H1 (cell line): ENCODE results near the gene KIF26A. TPM values are rescaled to one million over a fixed set of nuclear protein-coding genes. Genes with fewer than 3 reads are reported as not detected.

ENCODE experiments used
- CTCF ChIA-PET: fragments of 300-600 bp; sonication (Branson Sonifier 250); formaldehyde crosslinking; loops from one replicate; lab custom pipeline; 2021; ENCODE audit not compliant: partially characterized antibody; lab: Charles Lee
- POLR2A ChIA-PET: fragments of 300-600 bp; sonication (Branson Sonifier 250); formaldehyde crosslinking; loops from one replicate; lab custom pipeline; 2021; ENCODE audit warnings: inconsistent platforms; ENCODE audit not compliant: partially characterized antibody; lab: Charles Lee
- DNase-seq, 2 experiments: peaks; one replicate each; pipeline versions ENCODE4 v3.0.0 to v3.0.0-alpha.2; 2010 to 2022; ENCODE audit warnings: low spot score in 2 of 2, low read depth in 1 of 2, mixed read lengths in 1 of 2
- FAIRE-seq: peaks from 2 replicates; lab custom pipeline; 2011; peaks lifted over from hg19 to GRCh38; lab: Jason Lieb, UNC
- H2AFZ ChIP-seq: 2 replicates; pipeline ENCODE4 v1.8.1; 2012; ENCODE audit warnings: low read length, inconsistent platforms
- H2AK5ac ChIP-seq: 2 replicates; pipeline ENCODE4 v1.6.1; 2013; ENCODE audit warnings: low read depth, low read length
- H2BK120ac ChIP-seq: replicated peaks from 2 replicates; pipeline ENCODE3; 2013; ENCODE audit warnings: low read depth, low read length, inconsistent platforms
- H2BK12ac ChIP-seq: 2 replicates; pipeline ENCODE4 v1.6.1; 2013; ENCODE audit warnings: low read depth, low read length
- H2BK15ac ChIP-seq: 2 replicates; pipeline ENCODE4 v1.6.1; 2013; ENCODE audit warnings: low read length
- H2BK20ac ChIP-seq: 2 replicates; pipeline ENCODE4 v1.6.1; 2013; ENCODE audit warnings: low read length
- H2BK5ac ChIP-seq: 2 replicates; pipeline ENCODE4 v1.6.1; 2013; ENCODE audit warnings: low read depth, low read length
- H3K14ac ChIP-seq: 2 replicates; pipeline ENCODE4 v1.6.1; 2013; ENCODE audit warnings: inconsistent platforms; ENCODE audit not compliant: insufficient read length
- H3K18ac ChIP-seq: 2 replicates; pipeline ENCODE4 v1.6.1; 2013; ENCODE audit warnings: low read length; ENCODE audit errors: extremely low read depth
- H3K23ac ChIP-seq: 2 replicates; pipeline ENCODE4 v1.6.1; 2013; ENCODE audit warnings: inconsistent platforms; ENCODE audit not compliant: insufficient read length
- H3K23me2 ChIP-seq: 2 replicates; pipeline ENCODE4 v1.6.1; 2013; ENCODE audit warnings: low read depth, low read length
- H3K27ac ChIP-seq: 2 replicates; pipeline ENCODE4 v1.6.1; 2011; ENCODE audit warnings: low read depth, low read length, inconsistent platforms
- H3K27me3 ChIP-seq, 4 experiments: replicated peaks in 1 of 4; 1 replicate in 1 of 4; 2 replicates in 3 of 4; pipeline versions ENCODE4 v1.6.1 to v1.8.1; 2011 to 2013; ENCODE audit warnings: low read length in 3 of 4, mild to moderate bottlenecking in 3 of 4, inconsistent platforms in 2 of 4, mixed read lengths in 2 of 4, moderate library complexity in 1 of 4; ENCODE audit not compliant: control insufficient read depth in 3 of 4, insufficient read depth in 3 of 4; ENCODE audit errors: extremely low read depth in 1 of 4
- H3K36me3 ChIP-seq, 4 experiments: 2 replicates each; pipeline versions ENCODE4 v1.6.1 to v1.8.1; 2011 to 2013; ENCODE audit warnings: mild to moderate bottlenecking in 4 of 4, low read length in 3 of 4, moderate library complexity in 2 of 4, control low read depth in 1 of 4, inconsistent platforms in 1 of 4; ENCODE audit not compliant: insufficient read depth in 4 of 4, control insufficient read depth in 2 of 4
- H3K4ac ChIP-seq: replicated peaks from 2 replicates; pipeline ENCODE3; 2013; ENCODE audit warnings: low read length, low read depth, mixed read lengths, inconsistent platforms; ENCODE audit not compliant: insufficient read length
- H3K4me1 ChIP-seq, 4 experiments: replicated peaks in 1 of 4; 1 replicate in 1 of 4; 2 replicates in 3 of 4; pipeline versions ENCODE4 v1.6.1 to v1.8.1; 2011 to 2013; ENCODE audit warnings: low read length in 3 of 4, inconsistent platforms in 2 of 4, mixed read lengths in 1 of 4; ENCODE audit not compliant: insufficient read depth in 4 of 4, control insufficient read depth in 3 of 4
- H3K4me2 ChIP-seq, 2 experiments: 2 replicates each; pipeline versions ENCODE4 v1.6.1 to v1.8.1; 2011 to 2013; ENCODE audit warnings: low read depth in 2 of 2, low read length in 2 of 2, control low read depth in 1 of 2, inconsistent platforms in 1 of 2, mild to moderate bottlenecking in 1 of 2; ENCODE audit not compliant: insufficient read depth in 1 of 2
- H3K4me3 ChIP-seq, 4 experiments: fragments of 200-600, 300-600 bp in 1 of 4; sonication (generic), shearing (Covaris generic), sonication (Bioruptor Twin) in 1 of 4; 2 replicates each; pipeline versions ENCODE4 v1.5.1 to v1.8.1; 2011 to 2016; ENCODE audit warnings: low read length in 4 of 4, low read depth in 3 of 4, control low read depth in 2 of 4, inconsistent platforms in 2 of 4, mild to moderate bottlenecking in 2 of 4, mixed read lengths in 1 of 4, moderate library complexity in 1 of 4; ENCODE audit not compliant: insufficient read depth in 2 of 4; ENCODE audit errors: extremely low read depth in 1 of 4
- H3K56ac ChIP-seq: replicated peaks from 2 replicates; pipeline ENCODE3; 2013; ENCODE audit warnings: low read depth, mild to moderate bottlenecking, mixed read lengths, low read length, inconsistent platforms; ENCODE audit not compliant: insufficient read length
- H3K79me1 ChIP-seq: 2 replicates; pipeline ENCODE4 v1.6.1; 2013; ENCODE audit warnings: low read depth, low read length, control low read depth
- H3K79me2 ChIP-seq, 2 experiments: 2 replicates each; pipeline versions ENCODE4 v1.6.1 to v1.8.1; 2012 to 2013; ENCODE audit warnings: low read length in 2 of 2, mild to moderate bottlenecking in 2 of 2, inconsistent platforms in 1 of 2; ENCODE audit not compliant: insufficient read depth in 2 of 2, control insufficient read depth in 1 of 2
- H3K9ac ChIP-seq, 4 experiments: replicated peaks in 1 of 4; 1 replicate in 1 of 4; 2 replicates in 3 of 4; pipeline versions ENCODE4 v1.6.1 to v1.8.1; 2011 to 2013; ENCODE audit warnings: low read depth in 3 of 4, low read length in 3 of 4, control low read depth in 2 of 4, mild to moderate bottlenecking in 2 of 4, moderate library complexity in 2 of 4, inconsistent platforms in 1 of 4; ENCODE audit errors: extremely low read depth in 1 of 4
- H3K9me3 ChIP-seq, 2 experiments: 2 replicates each; pipeline versions ENCODE4 v1.6.1 to v1.8.1; 2012 to 2013; ENCODE audit warnings: mild to moderate bottlenecking in 2 of 2, moderate library complexity in 2 of 2, control low read depth in 1 of 2, inconsistent platforms in 1 of 2, low read depth in 1 of 2, low read length in 1 of 2, mixed read lengths in 1 of 2; ENCODE audit not compliant: insufficient read depth in 2 of 2
- H4K20me1 ChIP-seq, 2 experiments: replicated peaks in 1 of 2; 2 replicates each; pipeline versions ENCODE3 to v1.8.1; 2011 to 2013; ENCODE audit warnings: inconsistent platforms in 2 of 2, low read length in 2 of 2, mild to moderate bottlenecking in 1 of 2; ENCODE audit not compliant: insufficient read depth in 2 of 2, control insufficient read depth in 1 of 2
- H4K5ac ChIP-seq: 2 replicates; pipeline ENCODE4 v1.6.1; 2013; ENCODE audit warnings: low read length, low read depth, mixed read lengths, inconsistent platforms; ENCODE audit not compliant: insufficient read length
- H4K8ac ChIP-seq: 2 replicates; pipeline ENCODE4 v1.8.0; 2013; ENCODE audit warnings: mild to moderate bottlenecking, moderate library complexity, low read length, inconsistent platforms; ENCODE audit not compliant: insufficient read depth; ENCODE audit errors: extremely low read depth
- H4K91ac ChIP-seq: replicated peaks from 2 replicates; pipeline ENCODE3; 2013; ENCODE audit warnings: low read length, mixed read lengths, inconsistent platforms; ENCODE audit not compliant: insufficient read length
- BCL11A ChIP-seq, 2 experiments: IDR thresholded peaks; one replicate each; pipeline ENCODE4 v1.6.1; 2011; ENCODE audit warnings: low read depth in 2 of 2, low read length in 2 of 2, mild to moderate bottlenecking in 2 of 2
- CTCF ChIP-seq, 3 experiments: IDR thresholded peaks; 1 replicate in 2 of 3; 2 replicates in 1 of 3; pipeline versions ENCODE4 v1.5.1 to v1.6.1; 2011; ENCODE audit warnings: low read length in 3 of 3, mild to moderate bottlenecking in 3 of 3, inconsistent platforms in 2 of 3, low read depth in 1 of 3, moderate library complexity in 1 of 3; ENCODE audit not compliant: insufficient read depth in 1 of 3; ENCODE audit errors: control extremely low read depth in 1 of 3
- EGR1 ChIP-seq: IDR thresholded peaks from 2 replicates; pipeline ENCODE4 v1.6.1; 2011; ENCODE audit warnings: low read depth, low read length, borderline replicate concordance
- RAD21 ChIP-seq, 2 experiments: IDR thresholded peaks in 1 of 2; conservative IDR thresholded peaks in 1 of 2; 2 replicates each; pipeline ENCODE4 v1.6.1; 2011; ENCODE audit warnings: low read depth in 2 of 2, low read length in 2 of 2, improper control_type of control experiment in 1 of 2, inconsistent platforms in 1 of 2, mild to moderate bottlenecking in 1 of 2, moderate library complexity in 1 of 2
- RFX5 ChIP-seq: IDR thresholded peaks from 2 replicates; pipeline ENCODE4 v1.6.1; 2011; ENCODE audit warnings: low read depth, low read length, improper control_type of control experiment, borderline replicate concordance
- WGBS, 2 experiments: shearing (Covaris generic) in 1 of 2; methylation state at CpG; one replicate each; pipeline versions ENCODE4 v1.1.6 to v1.1.7; 2013 to 2015; ENCODE audit warnings: low lambda C conversion rate in 2 of 2, mixed read lengths in 2 of 2, inconsistent platforms in 1 of 2, low coverage in 1 of 2, missing lambda C conversion rate in 1 of 2; ENCODE audit not compliant: insufficient replicate concordance in 2 of 2, insufficient coverage in 1 of 2, insufficient read length in 1 of 2; ENCODE audit errors: extremely low coverage in 1 of 2, missing lambda C conversion rate in 1 of 2; 5-methylcytosine and 5-hydroxymethylcytosine counted together
- polyA plus RNA-seq, 7 experiments: library from polyadenylated mRNA; depleted of rRNA in 3 of 7; stranded (reverse) in 5 of 7; unstranded in 2 of 7; fragments of >200 nt in 5 of 7; fragments of 200-250 nt in 2 of 7; gene quantifications; 1 replicate in 5 of 7; 2 replicates in 1 of 7; 4 replicates in 1 of 7; pipeline versions ENCODE4 v1.2.1 to v1.2.3, GENCODE V29; 2011 to 2013; ENCODE audit warnings: missing spikeins in 2 of 7, mixed read lengths in 2 of 7
- total RNA-seq: library from RNA; stranded (reverse); fragmentation: NEBNext Ultra II Directional; extraction: Animal tissue kit (Norgen Biotek cat#: 25700); gene quantifications from 2 replicates; pipeline ENCODE4 v1.2.1, GENCODE V29; 2021

KIF26A gene
- total and polyA plus RNA-seq, 2 of the 8 experiments (the other 6 are each of a cell fraction or from before 2014, with no cell fraction given), result 11.5 to 41.6 TPM

- Histone ChIP-seq H3K36me3 (no peaks in the 10 kb centered on the region; a peak in 1 of 8 replicates), H4K20me1 (peaks cover 0 to 3% of the 10 kb centered on the region in 2 experiments), H3K23me2 (peaks cover 12% of the 10 kb centered on the region; the same call in 1 of the 2 replicates), H2AFZ (no peak overlapping the region), H2BK5ac (no peak overlapping the region), H2BK15ac (no peak overlapping the region), H3K4me2 (peak overlapping the region; percentile 52 to 81), H3K79me2 (no peaks in the 10 kb centered on the region), H3K14ac (no peak overlapping the region), H4K8ac (peak overlapping the region; percentile 2; the same call in 1 of the 2 replicates), H3K4me3 (peak overlapping the region in 1 of 4 experiments; percentile 62; a peak in 2 of 8 replicates), H3K4ac (no peak overlapping the region), H2BK20ac (no peak overlapping the region), H3K9me3 (no peaks in the 10 kb centered on the region), H3K27me3 (peaks cover 17 to 39% (median 29%) of the 10 kb centered on the region in 4 experiments), H4K5ac (no peak overlapping the region), H3K27ac (no peak overlapping the region), H3K9ac (no peak overlapping the region), H4K91ac (no peak overlapping the region), H3K18ac (no peak overlapping the region), H2AK5ac (no peak overlapping the region), H3K4me1 (peaks cover 0 to 11% (median 3%) of the 10 kb centered on the region in 4 experiments; a peak in 6 of 7 replicates), H2BK120ac (no peak overlapping the region), H2BK12ac (no peak overlapping the region), H3K23ac (no peak overlapping the region), H3K79me1 (no peaks in the 10 kb centered on the region), H3K56ac (no peak overlapping the region)
- DNase-seq, result peak in 1 of 2 experiments; percentile 53
- no peak for FAIRE-seq
- TF ChIP-seq BCL11A (IDR thresholded peaks at IDR 0.05; ENCODE audit: low read depth in 2 of 2, low read length in 2 of 2) (no peak), CTCF (IDR thresholded peaks at IDR 0.05; ENCODE audit: control extremely low read depth in 1 of 3, insufficient read depth in 1 of 3, low read depth in 1 of 3, low read length in 3 of 3) (no peak), RAD21 (IDR thresholded peaks at IDR 0.05 in 1 of 2, conservative IDR thresholded peaks at IDR 0.05 in 1 of 2; ENCODE audit: low read depth in 2 of 2, low read length in 2 of 2) (no peak), RFX5 (no peak), EGR1 (no peak)
- 86% methylated on average over 27 of the region's 30 CpGs; no CpG with 5 or more reads in 1 of the 2 experiments for WGBS, 2 experiments
- POLR2A ChIA-PET, result no interaction called here
- CTCF ChIA-PET, result interaction anchor here (1.1 to 3.8 kb wide), 5 partner anchors 16 to 112 kb away, joined by 3 to 18 read pairs (median 4); no protein-coding TSS in a partner anchor
These were observed 20.2 kb upstream of the KIF26A start for GRCh38 chr14:104118006-104118844.
